Kidney capillary endothelial cell (primary cell): ENCODE measurements around the gene PPIF.

Experiments
- DNase-seq: peaks from one replicate; pipeline ENCODE4 v3.0.0-alpha.2; 2018; ENCODE audit warnings: low spot score

PPIF gene

GRCh38 chr10:79402951-79403350 is 55.7 kb downstream of the PPIF start:
- DNase-seq: no peak

GRCh38 chr10:79403441-79404230 is 56.4 kb downstream of the PPIF start:
- peak; percentile 27 for DNase-seq

- no peak for DNase-seq
These were observed 57.0 kb downstream of the PPIF start for GRCh38 chr10:79404231-79404609.

DNA sequence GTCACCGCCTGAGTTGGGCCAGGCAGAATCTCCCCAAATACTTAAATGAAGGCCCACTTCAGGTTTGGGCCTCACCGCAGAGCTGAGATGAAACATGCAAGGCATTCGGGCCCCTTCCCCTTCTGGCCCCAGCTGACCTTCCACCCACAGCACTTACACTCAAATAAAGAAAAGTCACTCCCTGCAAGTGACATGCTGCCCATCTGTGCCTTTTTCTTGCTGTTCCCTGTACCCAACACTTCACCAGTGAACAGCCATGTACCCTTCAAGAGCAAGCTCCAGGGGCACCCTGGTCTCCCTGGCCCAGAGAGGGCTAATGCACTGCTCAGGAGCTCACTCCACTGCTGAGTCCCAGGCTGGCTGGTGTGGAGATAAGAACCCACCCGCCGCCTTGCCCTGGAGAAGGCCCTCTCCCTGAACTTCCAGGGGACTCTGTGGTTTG is 57.4 kb downstream of the PPIF start:
- no peak for DNase-seq
